SK-N-MC (cell line): ENCODE measurements around the gene NUDT13.

Source experiments
- DNase-seq: peaks from one replicate; pipeline ENCODE4 v3.0.0-alpha.2; 2011; ENCODE audit warnings: low read depth, low spot score
- H3K27ac ChIP-seq: fragments of 200-600 bp; sonication (generic); 2 replicates; pipeline ENCODE4 v1.5.1; 2016; ENCODE audit warnings: mixed run types
- H3K36me3 ChIP-seq: fragments of 200-600 bp; sonication (generic); 2 replicates; pipeline ENCODE4 v1.6.1; 2017; ENCODE audit warnings: antibody characterized with exemption, low read length, mixed read lengths; ENCODE audit not compliant: insufficient read depth
- H3K4me3 ChIP-seq: fragments of 200-600 bp; sonication (generic); 2 replicates; pipeline ENCODE4 v1.5.1; 2016
- H3K9ac ChIP-seq: fragments of 200-600 bp; sonication (generic); 2 replicates; pipeline ENCODE4 v1.8.0; 2017; ENCODE audit warnings: mixed run types, mixed read lengths; ENCODE audit not compliant: insufficient read length
- H3K9me3 ChIP-seq: fragments of 200-600 bp; sonication (generic); 2 replicates; pipeline ENCODE4 v1.6.1; 2017; ENCODE audit warnings: low read depth, mild to moderate bottlenecking, antibody characterized with exemption, low read length, moderate library complexity, mixed read lengths
- EZH2 ChIP-seq: fragments of 200-600 bp; sonication (generic); IDR thresholded peaks from one replicate; pipeline ENCODE4 v1.6.1; 2017; ENCODE audit warnings: antibody characterized with exemption
- FOXP2 ChIP-seq: optimal IDR thresholded peaks from 2 replicates; pipeline ENCODE3; 2011; ENCODE audit warnings: mild to moderate bottlenecking, moderate library complexity; ENCODE audit not compliant: insufficient read depth; ENCODE audit errors: extremely low read length, control extremely low read depth
- POLR2AphosphoS5 ChIP-seq: IDR thresholded peaks from 2 replicates; pipeline ENCODE4 v1.6.1; 2012; ENCODE audit warnings: mild to moderate bottlenecking, low read depth, low read length, borderline replicate concordance

The NUDT13 gene

DNA sequence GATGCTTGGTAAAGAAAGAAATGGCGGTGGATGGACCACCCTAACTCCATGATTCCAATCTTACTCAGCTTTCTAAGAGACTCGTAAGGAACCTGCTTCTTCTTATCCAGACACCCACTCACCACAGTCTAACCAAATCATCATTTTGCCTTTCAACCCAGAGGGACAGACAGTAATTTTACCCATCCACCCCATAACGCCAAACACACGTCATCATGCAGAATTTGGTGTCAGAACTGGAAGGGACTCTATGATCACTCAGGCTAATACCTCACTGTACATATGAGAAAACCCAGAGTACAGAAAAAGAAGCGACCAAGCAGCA is 57.2 kb downstream of the NUDT13 start:
- no peak for DNase-seq
- Histone ChIP-seq H3K4me3 (peak overlapping the region; percentile 90), H3K27ac (peak overlapping the region; percentile 68; the same call in 1 of the 2 replicates), H3K9ac (peak overlapping the region; percentile 91), H3K36me3 (peaks cover 13% of the 10 kb centered on the region), H3K9me3 (no peaks in the 10 kb centered on the region)
- TF ChIP-seq FOXP2 (no peak), EZH2 (no peak), POLR2AphosphoS5 (no peak)

DNA sequence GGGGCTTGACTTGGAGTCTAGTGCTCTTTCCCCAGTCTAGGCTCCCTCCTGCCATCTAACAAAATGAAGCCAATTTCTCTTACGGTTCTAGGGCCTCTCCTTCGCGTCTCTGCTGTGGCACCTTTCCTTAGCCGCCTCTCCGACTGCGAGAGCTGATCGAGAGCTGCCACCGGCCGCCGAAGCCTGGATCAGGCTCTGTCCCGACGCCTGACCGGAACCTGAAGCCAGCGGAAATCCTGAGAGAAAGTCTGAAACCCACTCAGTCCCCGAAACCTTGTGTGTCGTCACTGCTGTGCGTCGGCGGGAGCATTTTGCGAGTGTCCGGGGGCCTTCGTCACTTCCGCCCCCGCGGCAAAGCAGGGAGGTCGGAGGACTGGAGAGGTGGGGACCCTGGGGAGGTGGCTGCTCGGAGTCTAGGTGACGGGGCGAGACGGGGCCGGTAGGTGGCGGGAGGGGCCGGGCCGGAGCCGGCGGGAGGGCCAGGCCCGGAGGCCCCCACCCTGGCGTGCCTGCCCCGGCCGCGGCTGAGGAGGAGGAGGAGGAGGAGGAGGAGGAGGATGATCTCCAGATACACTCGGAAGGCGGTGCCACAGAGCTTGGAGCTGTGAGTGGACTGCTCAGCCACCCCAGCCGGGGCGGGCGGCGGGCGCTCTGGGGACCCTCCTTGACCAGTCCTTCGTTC is 57.7 kb downstream of the NUDT13 start, which contains the start of the genes ECD and FAM149B1:
TSS of gene ECD (minus strand) at position 226 of the 682 bp plus-strand sequence. CDS start 4,071 bp downstream, outside the sequence.
TSS of gene FAM149B1 (plus strand) at position 337 of the 682 bp plus-strand sequence. CDS start at position 558, 221 bp downstream.
- peaks cover 8% of the 10 kb centered on the region; the same call in 1 of the 2 replicates for H3K36me3 ChIP-seq
- peak within 1 kb of the TSS; percentile 91 for H3K9ac ChIP-seq
- TF ChIP-seq POLR2AphosphoS5 (peak; percentile 86), EZH2 (no peak)
- no peaks in the 10 kb centered on the region for H3K9me3 ChIP-seq
- DNase-seq, result no peak
- peak within 1 kb of the TSS; percentile 90 for H3K4me3 ChIP-seq
- H3K27ac ChIP-seq, result peak within 1 kb of the TSS; percentile 68; the same call in 1 of the 2 replicates

GRCh38 chr10:73168465-73168803 is 58.2 kb downstream of the NUDT13 start:
- Histone ChIP-seq H3K9me3 (no peaks in the 10 kb centered on the region), H3K27ac (no peak overlapping the region), H3K9ac (peak overlapping the region; percentile 91), H3K36me3 (peaks cover 3% of the 10 kb centered on the region; the same call in 1 of the 2 replicates), H3K4me3 (peak overlapping the region; percentile 90)
- TF ChIP-seq POLR2AphosphoS5, result no peak
- no peak for TF ChIP-seq EZH2
- no peak for TF ChIP-seq FOXP2
- DNase-seq, result no peak

GRCh38 chr10:73169320-73169719 is 59.1 kb downstream of the NUDT13 start:
- no peak overlapping the region for H3K27ac ChIP-seq
- no peak overlapping the region for H3K4me3 ChIP-seq
- H3K9me3 ChIP-seq, result no peaks in the 10 kb centered on the region
- no peak overlapping the region for H3K9ac ChIP-seq
- no peak for TF ChIP-seq EZH2
- no peak for TF ChIP-seq POLR2AphosphoS5
- TF ChIP-seq FOXP2, result no peak
- no peaks in the 10 kb centered on the region for H3K36me3 ChIP-seq
- no peak for DNase-seq

- H3K4me3 ChIP-seq, result no peak overlapping the region
- no peak overlapping the region for H3K9ac ChIP-seq
- H3K36me3 ChIP-seq, result no peaks in the 10 kb centered on the region
- TF ChIP-seq FOXP2 (no peak), POLR2AphosphoS5 (no peak), EZH2 (no peak)
- DNase-seq, result no peak
- H3K9me3 ChIP-seq, result no peaks in the 10 kb centered on the region
- H3K27ac ChIP-seq, result no peak overlapping the region
Observed at GRCh38 chr10:73172867-73173266, 62.6 kb downstream of the NUDT13 start.

GRCh38 chr10:73174148-73174925 is 64.1 kb downstream of the NUDT13 start:
- TF ChIP-seq POLR2AphosphoS5, result no peak
- no peak for TF ChIP-seq FOXP2
- TF ChIP-seq EZH2, result no peak
- Histone ChIP-seq H3K27ac (no peak overlapping the region), H3K9ac (no peak overlapping the region), H3K36me3 (no peaks in the 10 kb centered on the region), H3K9me3 (no peaks in the 10 kb centered on the region), H3K4me3 (no peak overlapping the region)
- no peak for DNase-seq
